ENCODE data around the gene EXOSC10. TPM values are rescaled to one million over a fixed set of nuclear protein-coding genes. Genes with fewer than 3 reads are reported as not detected.
"Not testable (repeated sequence)": the region's sequence is repeated elsewhere in the genome, so short reads cannot be mapped to it uniquely, and the experiment has no call there.

Gene EXOSC10
- total and polyA plus RNA-seq, 4 donors = 62.0 to 115 (median 80.6) TPM

GRCh38 chr1:11051121-11051520 is 48.5 kb downstream of the EXOSC10 start:
- not testable (repeated sequence) for H3K27me3 ChIP-seq (ENCODE audit: control insufficient read depth, insufficient read depth, low read length); H3K27ac ChIP-seq (ENCODE audit: low read depth, low read length); DNase-seq (ENCODE audit: low read depth in 4 of 6, low spot score in 6 of 6); H3K9me3 ChIP-seq (ENCODE audit: control insufficient read depth, insufficient read depth, low read length); H3K4me3 ChIP-seq (ENCODE audit: low read depth, low read length)
- Histone ChIP-seq H3K36me3 (ENCODE audit: control insufficient read depth, insufficient read depth, low read length) (peaks cover 31% of the 10 kb centered on the region), H3K4me1 (ENCODE audit: control insufficient read depth, insufficient read depth, low read length) (peaks cover 14% of the 10 kb centered on the region)
- 92% methylated on average over 6 of the region's 10 CpGs for WGBS (ENCODE audit: insufficient coverage)

- no peak within 1 kb of the TSS for H3K4me3 ChIP-seq (ENCODE audit: low read depth, low read length)
- no peaks in the 10 kb centered on the region for H3K27me3 ChIP-seq (ENCODE audit: control insufficient read depth, insufficient read depth, low read length)
- no peak within 1 kb of the TSS for H3K27ac ChIP-seq (ENCODE audit: low read depth, low read length)
- 93% methylated on average over 28 of the region's 28 CpGs for WGBS (ENCODE audit: insufficient coverage)
- no peak for DNase-seq (ENCODE audit: low read depth in 4 of 6, low spot score in 6 of 6)
- H3K4me1 ChIP-seq (ENCODE audit: control insufficient read depth, insufficient read depth, low read length) = peaks cover under 1% of the 10 kb centered on the region
- no peaks in the 10 kb centered on the region for H3K9me3 ChIP-seq (ENCODE audit: control insufficient read depth, insufficient read depth, low read length)
- no peaks in the 10 kb centered on the region for H3K36me3 ChIP-seq (ENCODE audit: control insufficient read depth, insufficient read depth, low read length)
These were observed 52.9 kb downstream of the EXOSC10 start, which contains the start of gene MASP2 for GRCh38 chr1:11046625-11047365. Gene MASP2, minus strand, starts transcription at chr1:11047239. Its CDS starts 32 bp downstream, at chr1:11047207.

GRCh38 chr1:11046270-11046566 is 53.5 kb downstream of the EXOSC10 start:
- H3K4me1 ChIP-seq (ENCODE audit: control insufficient read depth, insufficient read depth, low read length) = no peaks in the 10 kb centered on the region
- no peak overlapping the region for H3K27ac ChIP-seq (ENCODE audit: low read depth, low read length)
- no peak overlapping the region for H3K4me3 ChIP-seq (ENCODE audit: low read depth, low read length)
- DNase-seq (ENCODE audit: low read depth in 4 of 6, low spot score in 6 of 6) = no peak
- H3K9me3 ChIP-seq (ENCODE audit: control insufficient read depth, insufficient read depth, low read length) = no peaks in the 10 kb centered on the region
- H3K27me3 ChIP-seq (ENCODE audit: control insufficient read depth, insufficient read depth, low read length) = no peaks in the 10 kb centered on the region
- no peaks in the 10 kb centered on the region for H3K36me3 ChIP-seq (ENCODE audit: control insufficient read depth, insufficient read depth, low read length)
- 91% methylated on average over 8 of the region's 8 CpGs for WGBS (ENCODE audit: insufficient coverage)

- H3K9me3 ChIP-seq (ENCODE audit: control insufficient read depth, insufficient read depth, low read length) = no peaks in the 10 kb centered on the region
- H3K4me3 ChIP-seq (ENCODE audit: low read depth, low read length) = no peak overlapping the region
- no peaks in the 10 kb centered on the region for H3K4me1 ChIP-seq (ENCODE audit: control insufficient read depth, insufficient read depth, low read length)
- no peak overlapping the region for H3K27ac ChIP-seq (ENCODE audit: low read depth, low read length)
- H3K36me3 ChIP-seq (ENCODE audit: control insufficient read depth, insufficient read depth, low read length) = no peaks in the 10 kb centered on the region
- WGBS (ENCODE audit: insufficient coverage) = 47% methylated on average over 32 of the region's 32 CpGs
- no peaks in the 10 kb centered on the region for H3K27me3 ChIP-seq (ENCODE audit: control insufficient read depth, insufficient read depth, low read length)
- no peak for DNase-seq (ENCODE audit: low read depth in 4 of 6, low spot score in 6 of 6)
These were observed 54.0 kb downstream of the EXOSC10 start for GRCh38 chr1:11045428-11046269.

- no peaks in the 10 kb centered on the region for H3K27me3 ChIP-seq (ENCODE audit: control insufficient read depth, insufficient read depth, low read length)
- no peaks in the 10 kb centered on the region for H3K4me1 ChIP-seq (ENCODE audit: control insufficient read depth, insufficient read depth, low read length)
- no peak overlapping the region for H3K4me3 ChIP-seq (ENCODE audit: low read depth, low read length)
- H3K36me3 ChIP-seq (ENCODE audit: control insufficient read depth, insufficient read depth, low read length) = no peaks in the 10 kb centered on the region
- no peak for DNase-seq (ENCODE audit: low read depth in 4 of 6, low spot score in 6 of 6)
- no peaks in the 10 kb centered on the region for H3K9me3 ChIP-seq (ENCODE audit: control insufficient read depth, insufficient read depth, low read length)
- H3K27ac ChIP-seq (ENCODE audit: low read depth, low read length) = no peak overlapping the region
- WGBS (ENCODE audit: insufficient coverage) = 88% methylated on average over 16 of the region's 16 CpGs
These were observed 54.7 kb downstream of the EXOSC10 start for GRCh38 chr1:11044849-11045427.

- no peak overlapping the region for H3K27ac ChIP-seq (ENCODE audit: low read depth, low read length)
- H3K36me3 ChIP-seq (ENCODE audit: control insufficient read depth, insufficient read depth, low read length) = no peaks in the 10 kb centered on the region
- WGBS (ENCODE audit: insufficient coverage) = 89% methylated on average over 9 of the region's 16 CpGs
- no peak for DNase-seq (ENCODE audit: low read depth in 4 of 6, low spot score in 6 of 6)
- H3K9me3 ChIP-seq (ENCODE audit: control insufficient read depth, insufficient read depth, low read length) = no peaks in the 10 kb centered on the region
- no peak overlapping the region for H3K4me3 ChIP-seq (ENCODE audit: low read depth, low read length)
- H3K27me3 ChIP-seq (ENCODE audit: control insufficient read depth, insufficient read depth, low read length) = no peaks in the 10 kb centered on the region
- H3K4me1 ChIP-seq (ENCODE audit: control insufficient read depth, insufficient read depth, low read length) = no peaks in the 10 kb centered on the region
These were observed 55.4 kb downstream of the EXOSC10 start for GRCh38 chr1:11044086-11044848.

GRCh38 chr1:11042995-11043874 is 56.4 kb downstream of the EXOSC10 start:
- H3K36me3 ChIP-seq (ENCODE audit: control insufficient read depth, insufficient read depth, low read length) = no peaks in the 10 kb centered on the region
- no peak overlapping the region for H3K4me3 ChIP-seq (ENCODE audit: low read depth, low read length)
- no peaks in the 10 kb centered on the region for H3K27me3 ChIP-seq (ENCODE audit: control insufficient read depth, insufficient read depth, low read length)
- 77% methylated on average over 11 of the region's 19 CpGs for WGBS (ENCODE audit: insufficient coverage)
- no peak overlapping the region for H3K27ac ChIP-seq (ENCODE audit: low read depth, low read length)
- H3K9me3 ChIP-seq (ENCODE audit: control insufficient read depth, insufficient read depth, low read length) = no peaks in the 10 kb centered on the region
- peaks cover 4% of the 10 kb centered on the region for H3K4me1 ChIP-seq (ENCODE audit: control insufficient read depth, insufficient read depth, low read length)
- no peak for DNase-seq (ENCODE audit: low read depth in 4 of 6, low spot score in 6 of 6)

- Histone ChIP-seq H3K36me3 (ENCODE audit: control insufficient read depth, insufficient read depth, low read length) (no peaks in the 10 kb centered on the region), H3K9me3 (ENCODE audit: control insufficient read depth, insufficient read depth, low read length) (no peaks in the 10 kb centered on the region), H3K27me3 (ENCODE audit: control insufficient read depth, insufficient read depth, low read length) (no peaks in the 10 kb centered on the region), H3K4me1 (ENCODE audit: control insufficient read depth, insufficient read depth, low read length) (peaks cover 5% of the 10 kb centered on the region), H3K4me3 (ENCODE audit: low read depth, low read length) (no peak overlapping the region), H3K27ac (ENCODE audit: low read depth, low read length) (no peak overlapping the region)
- WGBS (ENCODE audit: insufficient coverage) = 79% methylated on average over 3 of the region's 3 CpGs
- DNase-seq (ENCODE audit: low read depth in 4 of 6, low spot score in 6 of 6) = no peak
These were observed 57.6 kb downstream of the EXOSC10 start for GRCh38 chr1:11042065-11042464.

GRCh38 chr1:11041048-11041447 is 58.6 kb downstream of the EXOSC10 start:
- Histone ChIP-seq H3K27me3 (ENCODE audit: control insufficient read depth, insufficient read depth, low read length) (no peaks in the 10 kb centered on the region), H3K4me1 (ENCODE audit: control insufficient read depth, insufficient read depth, low read length) (peaks cover 5% of the 10 kb centered on the region), H3K4me3 (ENCODE audit: low read depth, low read length) (no peak overlapping the region), H3K36me3 (ENCODE audit: control insufficient read depth, insufficient read depth, low read length) (no peaks in the 10 kb centered on the region), H3K9me3 (ENCODE audit: control insufficient read depth, insufficient read depth, low read length) (no peaks in the 10 kb centered on the region), H3K27ac (ENCODE audit: low read depth, low read length) (no peak overlapping the region)
- no peak for DNase-seq (ENCODE audit: low read depth in 4 of 6, low spot score in 6 of 6)

Data from spinal cord (tissue), 10 donors.